IPS-18c (cell line): Measurements from ENCODE around the gene IFNL1.

Experiments
- H3K4me3 ChIP-seq: 2 replicates; pipeline ENCODE4 v1.7.0; 2013; ENCODE audit warnings: low read depth, mild to moderate bottlenecking, low read length, moderate library complexity; ENCODE audit not compliant: insufficient read depth
- H3K9me3 ChIP-seq: one replicate; pipeline ENCODE4 v1.6.1; 2013; ENCODE audit warnings: mild to moderate bottlenecking, low read length, moderate library complexity; ENCODE audit not compliant: control insufficient read depth, insufficient read depth

Gene IFNL1

DNA sequence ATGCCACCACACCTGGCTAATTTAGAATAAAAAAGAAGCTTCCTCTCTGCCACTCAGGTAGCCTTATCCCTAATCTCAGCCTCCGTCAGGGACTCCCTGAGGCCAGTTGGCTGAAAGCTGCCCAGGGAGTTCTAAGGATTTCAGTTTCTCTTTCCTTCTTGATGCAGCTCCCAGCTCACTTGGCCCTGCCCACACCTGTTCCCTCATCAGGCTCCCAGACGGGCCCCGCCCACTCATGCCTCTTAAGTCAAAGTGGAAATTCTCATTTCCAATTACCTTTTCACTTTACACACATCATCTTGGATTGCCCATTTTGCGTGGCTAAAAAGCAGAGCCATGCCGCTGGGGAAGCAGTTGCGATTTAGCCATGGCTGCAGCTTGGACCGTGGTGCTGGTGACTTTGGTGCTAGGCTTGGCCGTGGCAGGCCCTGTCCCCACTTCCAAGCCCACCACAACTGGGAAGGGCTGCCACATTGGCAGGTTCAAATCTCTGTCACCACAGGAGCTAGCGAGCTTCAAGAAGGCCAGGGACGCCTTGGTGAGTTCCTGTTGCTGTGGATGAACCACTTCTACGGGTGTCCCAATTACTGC is at the start of gene IFNL1:
TSS of gene IFNL1 (plus strand) at position 353 of the 591 bp plus-strand sequence. CDS start at position 368, 15 bp downstream.
- Histone ChIP-seq H3K4me3 (no peak within 1 kb of the TSS), H3K9me3 (no peaks in the 10 kb centered on the region)

DNA sequence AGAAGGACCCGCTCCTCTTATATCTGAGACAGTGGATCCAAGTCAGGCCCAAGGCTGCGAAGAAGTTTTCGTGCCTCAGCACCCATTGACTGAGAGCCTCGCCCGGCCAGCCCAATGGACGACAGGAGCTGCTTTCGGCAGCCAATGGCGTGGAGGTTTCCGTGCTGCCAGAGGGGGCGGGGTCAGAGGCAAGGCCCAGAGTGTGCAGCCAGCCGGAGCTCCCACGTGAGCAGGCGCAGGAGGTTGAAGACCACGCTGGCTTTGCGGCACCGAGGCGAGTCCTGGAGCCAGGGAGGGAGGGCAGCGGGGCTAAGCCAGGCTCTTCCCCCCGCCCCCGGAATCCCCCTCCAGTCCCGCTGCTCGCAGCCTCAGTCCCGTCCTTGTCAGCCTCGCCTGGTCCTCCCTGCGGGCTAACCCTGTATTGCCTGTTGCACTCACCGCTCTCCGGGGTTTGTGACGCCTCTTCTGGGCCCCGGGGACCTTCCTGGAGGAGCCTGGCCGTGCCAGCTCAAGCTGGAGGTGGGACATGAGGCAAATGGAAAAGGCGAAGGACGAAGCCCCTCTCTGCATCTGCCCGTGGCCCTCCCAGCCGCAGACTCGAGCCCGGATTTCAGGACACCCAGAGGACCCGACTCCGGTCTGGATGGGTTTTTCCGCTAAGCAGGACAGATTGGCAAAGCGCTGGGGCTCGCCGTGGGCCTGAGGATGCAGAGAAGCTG is 49.1 kb upstream of the IFNL1 start:
- peak overlapping the region; percentile 38 for H3K4me3 ChIP-seq

DNA sequence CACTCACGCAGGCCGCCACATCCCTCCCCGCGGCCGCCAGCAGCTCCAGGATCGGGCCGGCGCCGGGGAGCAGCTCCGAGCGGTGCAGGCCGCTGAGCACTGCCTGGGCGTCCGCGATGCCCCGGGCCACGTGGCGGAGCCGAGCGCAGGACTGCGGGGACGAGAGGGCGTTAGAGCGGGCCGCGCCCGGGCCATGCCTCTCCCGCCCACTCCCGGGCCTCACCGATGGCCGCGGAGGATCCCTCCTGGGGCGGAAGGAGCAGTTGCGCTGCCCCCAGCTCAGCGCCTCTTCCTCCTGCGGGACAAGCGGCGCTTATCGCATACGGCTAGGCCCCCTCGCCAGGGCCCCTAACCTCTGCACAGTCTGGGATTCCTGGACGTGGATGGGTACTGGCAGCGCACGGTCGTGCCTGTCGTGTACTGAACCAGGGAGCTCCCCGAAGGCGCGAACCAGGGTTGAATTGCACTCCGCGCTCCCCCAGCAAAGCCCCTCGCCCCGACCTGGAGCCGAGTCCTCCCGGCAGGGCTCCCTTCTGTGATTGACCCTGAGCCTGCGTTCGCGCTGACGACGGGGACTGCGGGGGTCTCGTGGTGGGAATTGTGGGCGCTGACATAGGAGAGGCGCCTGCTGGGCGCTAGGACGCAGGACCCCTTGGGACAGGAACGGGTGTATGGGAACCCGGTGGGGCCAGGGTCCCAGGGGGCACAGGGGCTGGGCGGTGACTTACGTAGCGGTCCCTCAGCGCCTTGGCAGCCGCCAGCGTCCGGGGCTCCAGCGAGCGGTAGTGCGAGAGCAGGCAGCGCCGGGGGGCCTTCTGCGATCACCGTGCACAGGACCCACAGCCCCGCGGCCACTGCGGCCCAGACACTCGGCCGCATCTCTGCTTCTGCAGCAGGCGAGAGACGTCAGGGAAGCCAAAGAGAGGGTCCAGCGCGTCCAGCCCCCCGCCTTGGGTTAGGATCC is 48.2 kb upstream of the IFNL1 start:
- Histone ChIP-seq H3K4me3 (peak overlapping the region; percentile 38; the same call in 1 of the 2 replicates), H3K9me3 (no peaks in the 10 kb centered on the region)

More for the DNA sequence above, 49.1 kb upstream of the IFNL1 start:
- no peaks in the 10 kb centered on the region for H3K9me3 ChIP-seq

- Histone ChIP-seq H3K9me3 (no peaks in the 10 kb centered on the region), H3K4me3 (peak within 1 kb of the TSS; percentile 38; the same call in 1 of the 2 replicates)
Measured at GRCh38 chr19:39248806-39249205, 47.4 kb upstream of the IFNL1 start, which contains the start of gene IFNL4. TSS of gene IFNL4 (minus strand) at chr19:39248856.

DNA sequence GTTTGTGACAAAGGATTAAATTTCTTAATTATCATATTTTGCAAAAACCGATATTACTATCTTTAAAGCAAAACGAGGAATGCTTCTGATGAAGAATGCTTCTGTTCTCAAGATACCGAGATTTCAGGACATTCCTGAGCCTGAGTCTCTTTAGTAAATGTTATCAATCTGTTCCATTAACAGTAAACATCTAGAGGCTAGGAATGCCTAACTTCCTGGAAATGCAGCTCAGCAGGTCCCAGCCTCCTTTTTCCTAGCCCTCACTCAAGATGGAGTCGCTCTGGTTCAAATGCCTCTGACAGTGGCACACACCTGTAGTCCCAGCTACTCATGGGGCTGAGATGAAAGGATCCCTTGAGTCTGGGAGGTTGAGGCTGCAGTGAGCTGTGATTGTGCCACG is 45.1 kb upstream of the IFNL1 start:
- Histone ChIP-seq H3K4me3 (no peak overlapping the region), H3K9me3 (no peaks in the 10 kb centered on the region)

- no peak overlapping the region for H3K4me3 ChIP-seq
Measured at GRCh38 chr19:39251846-39252245, 44.4 kb upstream of the IFNL1 start.

GRCh38 chr19:39252458-39252857 is 43.7 kb upstream of the IFNL1 start:
- Histone ChIP-seq H3K9me3 (peaks cover 2% of the 10 kb centered on the region), H3K4me3 (no peak overlapping the region)

More at GRCh38 chr19:39251846-39252245, 44.4 kb upstream of the IFNL1 start:
- H3K9me3 ChIP-seq = peaks cover under 1% of the 10 kb centered on the region

DNA sequence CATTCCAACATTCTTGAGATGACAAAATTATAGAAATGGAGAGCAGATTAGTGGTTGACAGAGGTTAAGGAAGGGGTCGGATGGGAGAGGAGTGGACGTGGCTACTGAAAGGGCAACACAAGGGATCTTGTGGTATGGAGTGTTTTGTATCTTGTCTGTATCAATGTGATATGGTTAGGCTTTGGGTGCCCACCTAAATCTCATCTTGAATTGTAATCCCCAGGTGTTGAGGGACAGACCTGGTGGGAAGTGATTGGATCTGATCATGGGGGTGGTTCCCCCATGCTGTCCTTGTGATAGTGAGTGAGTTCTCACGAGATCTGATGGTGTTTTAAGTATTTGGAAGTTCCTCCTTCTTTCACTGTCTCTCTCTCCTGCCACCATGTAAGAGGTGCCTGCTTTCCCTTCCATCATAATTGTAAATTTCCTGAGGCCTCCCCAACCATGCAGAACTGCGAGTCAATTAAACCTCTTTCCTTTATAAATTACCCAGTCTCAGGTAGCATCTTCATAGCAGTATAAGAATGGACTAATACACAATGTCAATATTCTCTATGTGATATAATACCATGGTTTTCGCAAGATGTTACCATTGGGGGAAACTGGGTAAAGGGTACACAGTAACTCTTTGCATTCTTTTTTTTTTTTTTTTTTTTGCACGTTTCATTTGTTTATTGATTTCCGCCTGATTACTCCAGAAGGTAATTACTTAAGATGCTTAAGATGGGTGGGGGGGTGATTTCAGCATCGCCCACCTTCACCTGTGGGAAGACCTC is 42.6 kb upstream of the IFNL1 start:
- Histone ChIP-seq H3K9me3 (peaks cover 2% of the 10 kb centered on the region), H3K4me3 (no peak overlapping the region)

DNA sequence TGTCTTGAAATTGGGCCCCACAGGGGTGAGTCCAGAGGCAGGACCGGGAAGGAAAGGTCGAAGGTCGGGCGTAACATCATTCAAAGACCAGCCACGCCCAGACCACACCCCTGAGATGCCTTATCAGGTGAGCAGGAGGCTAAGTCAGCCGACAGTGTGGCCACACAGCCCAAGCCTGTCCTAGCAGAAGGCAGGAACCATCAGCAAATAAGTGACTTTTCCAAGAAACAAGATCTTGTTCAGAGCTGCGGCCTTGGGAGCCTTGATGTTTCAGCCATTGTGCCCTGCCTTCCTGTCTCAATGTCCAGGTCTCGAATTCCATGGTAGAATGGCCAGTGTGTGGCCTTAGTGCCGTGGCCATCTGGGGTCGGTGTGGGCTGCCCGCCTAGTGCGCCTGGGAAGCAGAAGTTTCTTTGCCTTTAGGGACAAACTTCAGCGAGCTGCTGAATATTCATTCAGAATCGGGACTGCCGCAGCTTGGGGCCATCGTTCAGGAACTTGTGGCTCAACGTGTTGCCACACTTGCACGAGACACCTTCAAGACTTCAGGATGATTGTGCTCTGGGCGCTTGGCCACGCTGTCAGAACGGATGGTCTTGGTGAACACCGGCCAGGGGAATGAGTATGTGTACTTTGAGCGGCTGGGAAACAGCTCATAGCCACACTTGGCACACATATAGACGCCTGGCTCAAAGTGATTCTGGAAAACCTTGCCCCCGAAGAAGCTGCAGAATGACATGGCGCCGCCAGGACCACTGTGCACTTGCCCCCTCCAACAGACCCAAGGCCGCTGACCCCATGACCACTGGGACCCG is 41.5 kb upstream of the IFNL1 start:
- no peak overlapping the region for H3K4me3 ChIP-seq
- peaks cover 2% of the 10 kb centered on the region for H3K9me3 ChIP-seq

DNA sequence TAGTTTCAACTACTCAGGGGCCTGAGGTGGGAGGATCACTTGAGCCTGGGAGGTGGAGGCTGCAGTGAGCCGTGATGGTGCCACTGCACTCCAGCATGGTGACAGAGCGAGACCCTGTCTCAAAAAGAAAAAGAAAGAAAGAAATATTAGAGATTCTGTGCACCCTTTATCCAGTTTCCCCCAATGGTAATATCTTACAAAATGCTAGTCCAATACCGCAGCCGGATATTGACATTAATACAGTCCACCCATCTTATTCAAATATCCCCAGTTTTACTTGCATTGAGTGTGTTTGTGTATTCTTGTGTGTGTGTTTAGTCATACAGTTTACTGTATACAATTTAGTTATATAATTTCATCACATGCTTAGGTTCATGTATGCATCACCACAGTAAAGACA is 39.0 kb upstream of the IFNL1 start:
- H3K9me3 ChIP-seq = peaks cover 2% of the 10 kb centered on the region
- H3K4me3 ChIP-seq = no peak overlapping the region

- H3K9me3 ChIP-seq = peaks cover 5% of the 10 kb centered on the region
- no peak overlapping the region for H3K4me3 ChIP-seq
Measured at GRCh38 chr19:39261704-39262103, 34.5 kb upstream of the IFNL1 start.

DNA sequence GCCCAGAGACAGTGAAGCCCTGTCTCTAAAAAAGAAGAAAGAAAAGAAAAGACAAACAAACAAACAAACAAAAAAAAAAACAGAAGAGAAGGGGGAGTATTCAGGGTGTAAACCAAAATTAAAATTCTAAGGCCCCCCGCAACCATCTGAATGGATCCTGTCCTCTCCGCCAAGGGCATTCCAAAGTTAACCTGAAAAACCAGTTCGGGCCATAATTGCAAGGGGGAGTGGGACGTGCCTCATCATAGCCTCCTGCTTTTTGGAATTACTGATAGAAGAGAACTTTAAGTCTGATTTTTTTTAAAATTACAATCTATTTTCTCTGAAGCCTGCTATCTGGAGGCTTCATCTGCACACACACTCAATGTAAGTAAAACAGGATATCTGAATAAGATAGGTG is 33.7 kb upstream of the IFNL1 start:
- no peak overlapping the region for H3K4me3 ChIP-seq
- H3K9me3 ChIP-seq = peaks cover 3% of the 10 kb centered on the region

- Histone ChIP-seq H3K4me3 (peak overlapping the region; percentile 28; the same call in 1 of the 2 replicates), H3K9me3 (peaks cover 3% of the 10 kb centered on the region)
Measured at GRCh38 chr19:39263912-39264305, 32.3 kb upstream of the IFNL1 start.

DNA sequence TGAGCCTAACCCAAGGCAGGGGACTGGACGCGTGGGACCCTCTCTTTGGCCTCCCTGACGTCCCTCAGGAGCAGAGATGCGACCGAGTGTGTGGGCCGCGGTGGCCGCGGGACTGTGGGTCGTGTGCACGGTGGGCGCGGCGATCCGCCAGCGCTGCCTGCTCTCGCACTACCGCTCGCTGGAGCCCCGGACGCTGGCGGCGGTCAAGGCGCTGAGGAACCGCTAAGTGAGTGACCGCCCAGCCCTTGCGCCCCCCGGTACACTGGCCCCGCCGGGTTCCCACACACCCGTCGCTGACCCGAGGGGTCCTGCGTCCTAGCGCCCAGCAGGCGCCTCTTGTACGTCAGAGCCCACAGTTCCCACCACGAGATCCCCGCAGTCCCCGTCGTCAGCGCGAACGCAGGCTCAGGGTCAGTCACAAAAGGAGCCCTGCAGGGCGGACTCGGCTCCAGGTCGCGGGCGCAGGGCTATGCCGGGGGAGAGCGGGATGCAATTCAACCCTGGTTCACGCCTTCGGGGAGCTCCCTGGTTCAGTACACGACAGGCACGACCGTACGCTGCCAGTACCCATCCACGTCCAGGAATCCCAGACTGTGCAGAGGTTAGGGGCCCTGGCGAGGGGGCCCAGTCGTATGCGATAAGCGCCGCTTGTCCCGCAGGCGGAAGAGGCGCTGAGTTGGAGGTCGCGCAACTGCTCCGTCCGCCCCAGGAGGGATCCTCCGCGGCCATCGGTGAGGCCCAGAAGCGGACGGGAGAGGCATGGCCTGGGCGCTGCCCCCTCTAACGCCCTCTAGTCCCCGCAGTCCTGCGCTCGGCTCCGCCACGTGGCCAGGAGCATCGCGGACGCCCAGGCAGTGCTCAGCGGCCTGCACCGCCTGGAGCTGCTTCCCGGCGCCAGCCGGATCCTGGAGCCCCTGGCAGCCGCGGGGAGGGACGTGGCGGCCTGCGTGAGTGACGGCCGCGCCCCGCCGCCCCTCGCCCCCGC is 31.6 kb upstream of the IFNL1 start:
- H3K4me3 ChIP-seq = peak overlapping the region; percentile 28; the same call in 1 of the 2 replicates
- peaks cover 3% of the 10 kb centered on the region for H3K9me3 ChIP-seq

DNA sequence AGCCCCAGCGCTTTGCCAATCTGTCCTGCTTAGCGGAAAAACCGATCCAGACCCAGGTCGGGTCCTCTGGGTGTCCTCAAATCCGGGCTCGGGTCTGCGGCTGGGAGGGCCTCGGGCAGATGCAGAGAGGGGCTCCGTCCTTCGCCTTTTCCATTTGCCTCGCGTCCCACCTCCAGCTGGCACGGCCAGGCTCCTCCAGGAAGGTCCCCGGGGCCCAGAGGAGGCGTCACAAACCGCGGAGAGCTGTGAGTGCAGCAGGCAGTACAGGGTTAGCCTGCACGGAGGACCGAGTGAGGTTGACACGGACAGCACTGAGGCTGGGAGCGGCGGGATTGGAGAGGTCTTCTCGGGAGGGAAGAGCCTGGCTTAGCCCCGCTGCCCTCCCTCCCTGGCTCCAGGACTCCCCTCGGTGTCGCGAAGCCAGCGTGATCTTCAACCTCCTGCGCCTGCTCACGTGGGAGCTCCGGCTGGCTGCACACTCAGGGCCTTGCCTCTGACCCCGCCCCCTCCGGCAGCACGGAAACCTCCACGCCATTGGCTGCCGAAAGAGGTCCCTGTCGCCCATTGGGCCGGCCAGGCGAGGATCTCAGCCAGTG is 30.8 kb upstream of the IFNL1 start:
- H3K9me3 ChIP-seq = peaks cover 3% of the 10 kb centered on the region
- peak overlapping the region; percentile 28 for H3K4me3 ChIP-seq
